HCT116 (cell line): ENCODE results near the gene MRTFB.

ENCODE experiments used
- CBX3 ChIP-seq: IDR thresholded peaks from 2 replicates; pipeline ENCODE4 v1.6.1; 2012; ENCODE audit warnings: low read depth
- CEBPB ChIP-seq: IDR thresholded peaks from 2 replicates; pipeline ENCODE4 v1.6.1; 2012; ENCODE audit warnings: low read depth
- EZH2 ChIP-seq: fragments of 200-600 bp; sonication (generic); IDR thresholded peaks from 2 replicates; pipeline ENCODE4 v1.6.1; 2017; ENCODE audit warnings: antibody characterized with exemption, mixed run types
- EZH2phosphoT487 ChIP-seq: fragments of 200-600 bp; IDR thresholded peaks from 2 replicates; pipeline ENCODE4 v1.6.1; 2018; ENCODE audit warnings: antibody characterized with exemption, borderline replicate concordance
- FOSL1 ChIP-seq: IDR thresholded peaks from 2 replicates; pipeline ENCODE4 v1.6.1; 2012; ENCODE audit warnings: low read depth
- JUND ChIP-seq: IDR thresholded peaks from 2 replicates; pipeline ENCODE4 v1.6.1; 2012
- POLR2A ChIP-seq: IDR thresholded peaks from 2 replicates; pipeline ENCODE4 v1.7.0; 2011; ENCODE audit warnings: borderline replicate concordance; ENCODE audit not compliant: insufficient read depth, insufficient read length; ENCODE audit errors: extremely low read depth
- POLR2AphosphoS5 ChIP-seq: IDR thresholded peaks from 2 replicates; pipeline ENCODE4 v1.6.1; 2011; ENCODE audit warnings: mild to moderate bottlenecking, low read depth, low read length, moderate library complexity
- RAD21 ChIP-seq: IDR thresholded peaks from 2 replicates; pipeline ENCODE4 v1.6.1; 2012; ENCODE audit warnings: low read depth, mild to moderate bottlenecking
- SIN3A ChIP-seq: IDR thresholded peaks from 2 replicates; pipeline ENCODE4 v1.6.1; 2012; ENCODE audit warnings: low read depth
- SRF ChIP-seq: IDR thresholded peaks from 2 replicates; pipeline ENCODE4 v1.6.1; 2012; ENCODE audit warnings: low read depth
- ZNF274 ChIP-seq: fragments of 200-500 bp; sonication (Bioruptor generic); IDR thresholded peaks from 2 replicates; pipeline ENCODE4 v1.6.1; 2014; ENCODE audit warnings: mild to moderate bottlenecking, low read depth, low read length, inconsistent platforms
- TF ChIP-seq, protein P1 (sequence below), 3 experiments: fragments of 200-600 bp in 1 of 3; sonication (generic) in 1 of 3; IDR thresholded peaks in 2 of 3; conservative IDR thresholded peaks in 1 of 3; 2 replicates each; pipeline ENCODE4 v1.5.1; 2012 to 2017; ENCODE audit warnings: low read depth in 2 of 3, low read length in 2 of 3, antibody characterized with exemption in 1 of 3, borderline replicate concordance in 1 of 3, control low read depth in 1 of 3, mild to moderate bottlenecking in 1 of 3, mixed read lengths in 1 of 3, mixed run types in 1 of 3, moderate library complexity in 1 of 3; ENCODE audit not compliant: insufficient read depth in 1 of 3
- TF ChIP-seq, protein P2 (sequence below): IDR thresholded peaks from 2 replicates; pipeline ENCODE4 v1.6.1; 2012

DNA sequence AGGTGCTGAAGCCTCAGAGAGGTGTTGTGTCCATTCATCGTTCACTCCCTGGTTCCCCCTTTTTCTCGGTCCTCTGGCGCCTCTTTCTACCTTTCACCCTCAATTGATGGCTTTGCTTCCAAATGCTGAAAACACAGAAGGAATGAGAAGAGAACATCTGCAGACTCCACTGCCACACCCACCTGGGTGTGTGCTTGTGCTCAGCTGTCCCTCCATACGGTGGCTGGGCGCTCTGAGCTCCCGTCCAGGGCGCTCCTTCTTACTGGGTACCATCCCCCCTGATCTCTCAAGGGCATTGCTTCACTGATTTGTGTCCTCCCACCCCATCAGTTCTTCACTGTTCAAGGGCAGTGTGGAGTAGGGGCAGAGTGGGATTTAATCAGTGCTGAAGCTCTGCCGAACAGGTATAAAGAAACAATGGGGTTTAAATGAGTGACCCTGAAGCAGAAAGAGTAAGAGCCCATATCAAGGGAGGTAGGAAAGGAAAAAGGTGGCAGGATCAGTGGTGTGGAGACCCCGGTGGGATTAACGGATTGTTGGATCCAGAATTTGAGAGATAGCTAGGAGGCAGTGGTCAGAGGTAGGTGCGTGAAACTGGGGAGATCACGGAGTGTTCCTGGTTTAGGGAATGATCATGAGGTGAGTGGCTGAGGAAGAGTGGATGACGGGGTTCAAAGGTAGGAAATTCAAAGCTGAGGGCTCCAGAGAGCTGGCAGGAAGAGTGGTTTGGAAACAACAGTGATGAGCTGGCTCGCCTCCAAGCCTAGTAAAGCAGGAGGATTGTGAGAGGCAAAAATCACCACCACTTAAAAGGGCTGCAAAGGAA, 40.8 kb downstream of the MRTFB start:
- TF ChIP-seq POLR2A, result no peak
- TF ChIP-seq, protein P1, sequence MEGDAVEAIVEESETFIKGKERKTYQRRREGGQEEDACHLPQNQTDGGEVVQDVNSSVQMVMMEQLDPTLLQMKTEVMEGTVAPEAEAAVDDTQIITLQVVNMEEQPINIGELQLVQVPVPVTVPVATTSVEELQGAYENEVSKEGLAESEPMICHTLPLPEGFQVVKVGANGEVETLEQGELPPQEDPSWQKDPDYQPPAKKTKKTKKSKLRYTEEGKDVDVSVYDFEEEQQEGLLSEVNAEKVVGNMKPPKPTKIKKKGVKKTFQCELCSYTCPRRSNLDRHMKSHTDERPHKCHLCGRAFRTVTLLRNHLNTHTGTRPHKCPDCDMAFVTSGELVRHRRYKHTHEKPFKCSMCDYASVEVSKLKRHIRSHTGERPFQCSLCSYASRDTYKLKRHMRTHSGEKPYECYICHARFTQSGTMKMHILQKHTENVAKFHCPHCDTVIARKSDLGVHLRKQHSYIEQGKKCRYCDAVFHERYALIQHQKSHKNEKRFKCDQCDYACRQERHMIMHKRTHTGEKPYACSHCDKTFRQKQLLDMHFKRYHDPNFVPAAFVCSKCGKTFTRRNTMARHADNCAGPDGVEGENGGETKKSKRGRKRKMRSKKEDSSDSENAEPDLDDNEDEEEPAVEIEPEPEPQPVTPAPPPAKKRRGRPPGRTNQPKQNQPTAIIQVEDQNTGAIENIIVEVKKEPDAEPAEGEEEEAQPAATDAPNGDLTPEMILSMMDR (IDR thresholded peaks at IDR 0.05 in 2 of 3, conservative IDR thresholded peaks at IDR 0.05 in 1 of 3; ENCODE audit: borderline replicate concordance in 1 of 3, insufficient read depth in 1 of 3, low read depth in 2 of 3, low read length in 2 of 3), result no peak
- no peak for TF ChIP-seq CEBPB
- no peak for TF ChIP-seq EZH2
- no peak for TF ChIP-seq FOSL1
- no peak for TF ChIP-seq ZNF274
- no peak for TF ChIP-seq RAD21
- no peak for TF ChIP-seq SIN3A
- no peak for TF ChIP-seq SRF
- TF ChIP-seq JUND, result no peak
- no peak for TF ChIP-seq CBX3
- no peak for TF ChIP-seq POLR2AphosphoS5
- TF ChIP-seq, protein P2, sequence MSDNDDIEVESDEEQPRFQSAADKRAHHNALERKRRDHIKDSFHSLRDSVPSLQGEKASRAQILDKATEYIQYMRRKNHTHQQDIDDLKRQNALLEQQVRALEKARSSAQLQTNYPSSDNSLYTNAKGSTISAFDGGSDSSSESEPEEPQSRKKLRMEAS, result no peak
- TF ChIP-seq EZH2phosphoT487, result no peak
